ENCODE data around the gene RTN4.

Gene RTN4

GRCh38 chr2:54963476-54963875 is 86.8 kb downstream of the RTN4 start:
- TF ChIP-seq, protein P1, sequence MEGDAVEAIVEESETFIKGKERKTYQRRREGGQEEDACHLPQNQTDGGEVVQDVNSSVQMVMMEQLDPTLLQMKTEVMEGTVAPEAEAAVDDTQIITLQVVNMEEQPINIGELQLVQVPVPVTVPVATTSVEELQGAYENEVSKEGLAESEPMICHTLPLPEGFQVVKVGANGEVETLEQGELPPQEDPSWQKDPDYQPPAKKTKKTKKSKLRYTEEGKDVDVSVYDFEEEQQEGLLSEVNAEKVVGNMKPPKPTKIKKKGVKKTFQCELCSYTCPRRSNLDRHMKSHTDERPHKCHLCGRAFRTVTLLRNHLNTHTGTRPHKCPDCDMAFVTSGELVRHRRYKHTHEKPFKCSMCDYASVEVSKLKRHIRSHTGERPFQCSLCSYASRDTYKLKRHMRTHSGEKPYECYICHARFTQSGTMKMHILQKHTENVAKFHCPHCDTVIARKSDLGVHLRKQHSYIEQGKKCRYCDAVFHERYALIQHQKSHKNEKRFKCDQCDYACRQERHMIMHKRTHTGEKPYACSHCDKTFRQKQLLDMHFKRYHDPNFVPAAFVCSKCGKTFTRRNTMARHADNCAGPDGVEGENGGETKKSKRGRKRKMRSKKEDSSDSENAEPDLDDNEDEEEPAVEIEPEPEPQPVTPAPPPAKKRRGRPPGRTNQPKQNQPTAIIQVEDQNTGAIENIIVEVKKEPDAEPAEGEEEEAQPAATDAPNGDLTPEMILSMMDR (IDR thresholded peaks at IDR 0.05): no peak
- DNase-seq: no peak
- H3K4me1 ChIP-seq: peaks cover 0 to 15% (median 0%) of the 10 kb centered on the region in 4 donors
- peaks cover 0 to 6% (median 5%) of the 10 kb centered on the region in 3 donors for H3K36me3 ChIP-seq
- H3K27me3 ChIP-seq: no peaks in the 10 kb centered on the region
- H3K27ac ChIP-seq: no peak overlapping the region
- intact Hi-C loops (cut with DNase I; ENCODE audit: low total_unique reads): no loop called here
- no peak overlapping the region for H3K4me3 ChIP-seq
- H3K9me3 ChIP-seq: no peaks in the 10 kb centered on the region

- Histone ChIP-seq H3K9me3 (no peaks in the 10 kb centered on the region), H3K27me3 (no peaks in the 10 kb centered on the region), H3K4me1 (peaks cover 0 to 15% (median 0%) of the 10 kb centered on the region in 4 donors), H3K27ac (no peak overlapping the region), H3K36me3 (peaks cover 0 to 4% (median 1%) of the 10 kb centered on the region in 3 donors), H3K4me3 (no peak overlapping the region)
- TF ChIP-seq, protein P1 (IDR thresholded peaks at IDR 0.05): no peak
- intact Hi-C loops (cut with DNase I; ENCODE audit: low total_unique reads): no loop called here
- no peak for DNase-seq
Observed at GRCh38 chr2:54962935-54963440, 87.3 kb downstream of the RTN4 start.

- Histone ChIP-seq H3K9me3 (no peaks in the 10 kb centered on the region), H3K36me3 (no peaks in the 10 kb centered on the region), H3K4me1 (peaks cover 0 to 15% (median 0%) of the 10 kb centered on the region in 4 donors), H3K27ac (no peak overlapping the region), H3K27me3 (no peaks in the 10 kb centered on the region), H3K4me3 (no peak overlapping the region)
- no peak for DNase-seq
- intact Hi-C loops (cut with DNase I; ENCODE audit: low total_unique reads): no loop called here
- TF ChIP-seq, protein P1 (IDR thresholded peaks at IDR 0.05): no peak
Observed at GRCh38 chr2:54962511-54962910, 87.7 kb downstream of the RTN4 start.

DNA sequence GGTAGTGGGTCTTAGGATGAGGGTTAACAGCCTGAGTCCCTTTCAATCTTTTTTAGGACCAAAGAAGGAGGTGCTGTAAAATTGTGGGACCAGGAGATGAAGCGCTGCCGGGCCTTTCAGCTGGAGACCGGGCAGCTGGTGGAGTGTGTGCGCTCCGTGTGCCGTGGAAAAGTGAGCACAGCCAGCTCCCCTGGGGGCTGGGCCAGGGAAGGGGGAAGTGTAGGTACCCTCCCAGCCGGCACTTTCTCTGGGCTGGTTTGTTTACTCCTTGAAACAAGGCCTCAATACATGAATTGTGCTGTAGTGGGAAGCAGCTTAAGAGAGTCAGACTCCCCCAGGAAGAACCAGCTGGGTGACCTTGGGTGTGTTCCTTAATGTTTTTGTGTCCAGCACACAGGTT is 90.1 kb downstream of the RTN4 start:
- DNase-seq: no peak

DNA sequence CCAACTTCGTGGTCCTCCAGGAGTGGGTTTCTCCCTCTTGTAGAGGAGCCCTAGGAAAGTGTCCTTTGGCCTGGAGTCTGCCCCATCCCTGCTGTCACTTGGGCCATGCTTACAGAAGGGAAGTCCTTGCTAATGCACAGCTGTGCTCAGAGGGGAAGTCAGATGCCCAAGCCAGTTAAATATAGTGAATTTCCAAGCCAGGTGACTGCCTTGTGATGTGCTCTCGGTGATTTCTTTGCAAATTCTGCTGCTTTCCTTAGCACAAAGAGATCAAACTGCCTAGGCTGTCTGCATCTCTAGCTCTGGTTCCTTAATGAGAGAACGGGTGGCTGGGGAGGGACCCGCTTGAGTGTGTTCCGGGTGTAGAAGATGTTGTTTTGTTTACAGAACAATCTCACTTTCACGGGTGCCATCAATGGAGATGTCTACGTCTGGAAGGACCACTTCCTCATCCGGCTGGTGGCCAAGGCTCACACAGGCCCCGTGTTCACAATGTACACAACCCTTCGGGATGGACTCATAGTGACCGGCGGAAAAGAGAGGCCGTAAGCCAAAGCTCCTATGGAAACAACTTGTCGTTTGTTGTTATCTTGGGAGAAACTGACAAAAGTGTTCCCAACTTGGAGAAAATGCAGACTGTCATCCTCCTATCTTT is 91.4 kb downstream of the RTN4 start:
- H3K27ac ChIP-seq: no peak overlapping the region
- TF ChIP-seq, protein P1 (IDR thresholded peaks at IDR 0.05): no peak
- no peak for DNase-seq
- intact Hi-C loops (cut with DNase I; ENCODE audit: low total_unique reads): no loop called here
- no peaks in the 10 kb centered on the region for H3K27me3 ChIP-seq
- no peak overlapping the region for H3K4me3 ChIP-seq
- no peaks in the 10 kb centered on the region for H3K9me3 ChIP-seq
- H3K36me3 ChIP-seq: no peaks in the 10 kb centered on the region
- no peaks in the 10 kb centered on the region for H3K4me1 ChIP-seq

More for the DNA sequence above, 90.1 kb downstream of the RTN4 start:
- no peaks in the 10 kb centered on the region for H3K36me3 ChIP-seq
- intact Hi-C loops (cut with DNase I; ENCODE audit: low total_unique reads): no loop called here
- TF ChIP-seq, protein P1 (IDR thresholded peaks at IDR 0.05): no peak
- no peak overlapping the region for H3K27ac ChIP-seq
- H3K4me1 ChIP-seq: peaks cover 0 to 9% (median 0%) of the 10 kb centered on the region in 4 donors
- H3K4me3 ChIP-seq: no peak overlapping the region
- no peaks in the 10 kb centered on the region for H3K9me3 ChIP-seq
- no peaks in the 10 kb centered on the region for H3K27me3 ChIP-seq

Measured in tibial artery (tissue), 4 donors.